Left ventricle myocardium inferior (tissue), 1 donor: Measurements from ENCODE around the gene WIZ. TPM values are rescaled to one million over a fixed set of nuclear protein-coding genes. Genes with fewer than 3 reads are reported as not detected.

Source experiments
- DNase-seq: peaks from one replicate; pipeline ENCODE4 v3.0.0-alpha.2; 2020
- H3K27ac ChIP-seq: fragments of 200-600 bp; replicated peaks from 2 replicates; pipeline ENCODE4 v1.8.0; 2021
- H3K27me3 ChIP-seq: fragments of 200-600 bp; 2 replicates; pipeline ENCODE4 v1.8.0; 2021; ENCODE audit warnings: low read depth
- H3K36me3 ChIP-seq: fragments of 200-600 bp; 2 replicates; pipeline ENCODE4 v1.8.0; 2021
- H3K4me1 ChIP-seq: fragments of 200-600 bp; 2 replicates; pipeline ENCODE4 v1.8.0; 2021
- H3K4me3 ChIP-seq: fragments of 200-600 bp; 2 replicates; pipeline ENCODE4 v1.8.0; 2021; ENCODE audit warnings: mild to moderate bottlenecking, moderate library complexity
- H3K9me3 ChIP-seq: fragments of 200-600 bp; replicated peaks from 2 replicates; pipeline ENCODE4 v1.8.0; 2021
- CTCF ChIP-seq: fragments of 200-600 bp; IDR thresholded peaks from 2 replicates; pipeline ENCODE4 v1.8.0; 2021; ENCODE audit warnings: antibody characterized with exemption, mild to moderate bottlenecking, borderline replicate concordance
- intact Hi-C: fragments of 100-400 bp; cut with micrococcal nuclease; formaldehyde crosslinking; loops from one replicate; pipeline ENCODE4 v1.11.0; 2022
- total RNA-seq: library from RNA; stranded (reverse); fragmentation: NEBNext Ultra II Directional; extraction: Animal tissue kit (Norgen Biotek cat#: 25700); gene quantifications from one replicate; pipeline ENCODE4 v1.2.1, GENCODE V29; 2021
- donor health status: DM: no; HTN: yes; CAD: no; lungs with severe emphysema.

The WIZ gene
- total RNA-seq, 1 donor from 2014 or later = 25.3 TPM

- Histone ChIP-seq H3K27me3 (peaks cover 45% of the 10 kb centered on the region), H3K9me3 (no peaks in the 10 kb centered on the region), H3K27ac (peak overlapping the region; percentile 94), H3K36me3 (no peaks in the 10 kb centered on the region), H3K4me3 (peak overlapping the region; percentile 68), H3K4me1 (peaks cover 40% of the 10 kb centered on the region)
- DNase-seq = no peak
- intact Hi-C loops = no loop called here
- peak; percentile 57 for TF ChIP-seq CTCF
Measured at GRCh38 chr19:15453091-15453578, 3.4 kb upstream of the WIZ start.

GRCh38 chr19:15452111-15453047 lies 2.6 kb upstream of the WIZ start:
- Histone ChIP-seq H3K36me3 (no peaks in the 10 kb centered on the region), H3K4me1 (peaks cover 36% of the 10 kb centered on the region), H3K4me3 (peak overlapping the region; percentile 68), H3K27ac (peak overlapping the region; percentile 94), H3K27me3 (peaks cover 37% of the 10 kb centered on the region), H3K9me3 (no peaks in the 10 kb centered on the region)
- intact Hi-C loops = no loop called here
- no peak for TF ChIP-seq CTCF
- DNase-seq = peak; percentile 91

- Histone ChIP-seq H3K9me3 (no peaks in the 10 kb centered on the region), H3K4me1 (peaks cover 39% of the 10 kb centered on the region), H3K36me3 (no peaks in the 10 kb centered on the region), H3K27me3 (peaks cover 19% of the 10 kb centered on the region), H3K4me3 (no peak overlapping the region), H3K27ac (peak overlapping the region; percentile 94)
- DNase-seq = no peak
- no peak for TF ChIP-seq CTCF
- intact Hi-C loops = no loop called here
Measured at GRCh38 chr19:15450528-15450890, 753 bp upstream of the WIZ start.

- peaks cover 54% of the 10 kb centered on the region for H3K4me1 ChIP-seq
- H3K4me3 ChIP-seq = peak overlapping the region; percentile 85
- peaks cover 4% of the 10 kb centered on the region for H3K27me3 ChIP-seq
- no peak for DNase-seq
- intact Hi-C loops = no loop called here
- peak overlapping the region; percentile 94 for H3K27ac ChIP-seq
- no peak for TF ChIP-seq CTCF
- no peaks in the 10 kb centered on the region for H3K9me3 ChIP-seq
- no peaks in the 10 kb centered on the region for H3K36me3 ChIP-seq
Measured at GRCh38 chr19:15448778-15449619, 757 bp downstream of the WIZ start.

GRCh38 chr19:15448044-15448777 lies 1.5 kb downstream of the WIZ start:
- Histone ChIP-seq H3K27ac (peak overlapping the region; percentile 94), H3K4me1 (peaks cover 57% of the 10 kb centered on the region)
- intact Hi-C loops = no loop called here

More at GRCh38 chr19:15448044-15448777, 1.5 kb downstream of the WIZ start:
- TF ChIP-seq CTCF = no peak
- Histone ChIP-seq H3K4me3 (peak overlapping the region; percentile 85), H3K36me3 (no peaks in the 10 kb centered on the region), H3K9me3 (no peaks in the 10 kb centered on the region), H3K27me3 (no peaks in the 10 kb centered on the region)
- DNase-seq = no peak
